ENCODE measurements around the gene TMEM178A. TPM values are rescaled to one million over a fixed set of nuclear protein-coding genes. Genes with fewer than 3 reads are reported as not detected.

Gene TMEM178A
- total RNA-seq, 4 donors from 2014 or later = 3.0 to 12.9 (median 5.8) TPM

- H3K27me3 ChIP-seq = no peaks in the 10 kb centered on the region
- WGBS, 2 donors = 61 to 74% methylated on average over 3 of the region's 3 CpGs
- no peaks in the 10 kb centered on the region for H3K4me1 ChIP-seq
- H3K9me3 ChIP-seq = peaks cover 0 to 9% (median 0%) of the 10 kb centered on the region in 4 donors
- DNase-seq (ENCODE audit: low spot score in 2 of 2) = no peak
- H3K36me3 ChIP-seq = no peaks in the 10 kb centered on the region
- TF ChIP-seq EP300 (IDR thresholded peaks at IDR 0.05) = no peak
- no peak for TF ChIP-seq CTCF (IDR thresholded peaks at IDR 0.05)
- no peak for TF ChIP-seq POLR2A (IDR thresholded peaks at IDR 0.05)
- no peak overlapping the region for H3K27ac ChIP-seq
- H3K4me3 ChIP-seq = no peak overlapping the region
These were observed 14.1 kb downstream of the TMEM178A start for GRCh38 chr2:39679805-39680204.

- Histone ChIP-seq H3K27me3 (no peaks in the 10 kb centered on the region), H3K27ac (no peak overlapping the region), H3K4me1 (no peaks in the 10 kb centered on the region), H3K9me3 (peaks cover 0 to 9% (median 0%) of the 10 kb centered on the region in 4 donors), H3K36me3 (no peaks in the 10 kb centered on the region), H3K4me3 (no peak overlapping the region)
- 67 to 79% methylated on average over 2 of the region's 2 CpGs for WGBS, 2 donors
- no peak for TF ChIP-seq EP300 (IDR thresholded peaks at IDR 0.05)
- no peak for TF ChIP-seq CTCF (IDR thresholded peaks at IDR 0.05)
- no peak for TF ChIP-seq POLR2A (IDR thresholded peaks at IDR 0.05)
- no peak for DNase-seq (ENCODE audit: low spot score in 2 of 2)
These were observed 16.5 kb downstream of the TMEM178A start for GRCh38 chr2:39682066-39682692.

GRCh38 chr2:39683022-39683699 is 17.4 kb downstream of the TMEM178A start:
- DNase-seq (ENCODE audit: low spot score in 2 of 2) = no peak
- no peaks in the 10 kb centered on the region for H3K27me3 ChIP-seq
- WGBS, 2 donors = 88 to 90% methylated on average over 9 of the region's 9 CpGs
- H3K4me3 ChIP-seq = no peak overlapping the region
- peaks cover 0 to 5% (median 0%) of the 10 kb centered on the region in 4 donors for H3K9me3 ChIP-seq
- no peak for TF ChIP-seq POLR2A (IDR thresholded peaks at IDR 0.05)
- TF ChIP-seq CTCF (IDR thresholded peaks at IDR 0.05) = no peak
- no peak for TF ChIP-seq EP300 (IDR thresholded peaks at IDR 0.05)
- no peak overlapping the region for H3K27ac ChIP-seq
- H3K4me1 ChIP-seq = no peaks in the 10 kb centered on the region
- no peaks in the 10 kb centered on the region for H3K36me3 ChIP-seq

- Histone ChIP-seq H3K4me1 (no peaks in the 10 kb centered on the region), H3K4me3 (no peak overlapping the region), H3K36me3 (no peaks in the 10 kb centered on the region), H3K27me3 (no peaks in the 10 kb centered on the region), H3K27ac (no peak overlapping the region), H3K9me3 (no peaks in the 10 kb centered on the region)
- TF ChIP-seq CTCF (IDR thresholded peaks at IDR 0.05) (no peak), POLR2A (IDR thresholded peaks at IDR 0.05) (no peak), EP300 (IDR thresholded peaks at IDR 0.05) (no peak)
- WGBS, 2 donors = 87% methylated on average over 5 of the region's 5 CpGs
- no peak for DNase-seq (ENCODE audit: low spot score in 2 of 2)
These were observed 18.7 kb downstream of the TMEM178A start for GRCh38 chr2:39684464-39684863.

GRCh38 chr2:39685126-39685525 is 19.4 kb downstream of the TMEM178A start:
- Histone ChIP-seq H3K4me3 (no peak overlapping the region), H3K36me3 (no peaks in the 10 kb centered on the region), H3K27me3 (no peaks in the 10 kb centered on the region), H3K4me1 (no peaks in the 10 kb centered on the region), H3K9me3 (peaks cover 0 to 4% (median 0%) of the 10 kb centered on the region in 4 donors), H3K27ac (no peak overlapping the region)
- DNase-seq (ENCODE audit: low spot score in 2 of 2) = no peak
- TF ChIP-seq CTCF (IDR thresholded peaks at IDR 0.05) (no peak), EP300 (IDR thresholded peaks at IDR 0.05) (no peak), POLR2A (IDR thresholded peaks at IDR 0.05) (no peak)
- 88 to 89% methylated on average over 1 of the region's 1 CpG for WGBS, 2 donors
